Mesenteric fat pad (tissue), 1 donor: ENCODE results near the gene PRR30. TPM values are rescaled to one million over a fixed set of nuclear protein-coding genes. Genes with fewer than 3 reads are reported as not detected.

Experiments
- DNase-seq: peaks from one replicate; pipeline ENCODE4 v3.0.0-alpha.2; 2020; ENCODE audit warnings: low spot score
- total RNA-seq: library from RNA; stranded (reverse); fragmentation: NEBNext Ultra II Directional; extraction: Animal tissue kit (Norgen Biotek cat#: 25700); gene quantifications from one replicate; pipeline ENCODE4 v1.2.1, GENCODE V29; 2021
- donor health status: DM: yes; HTN: yes; CAD: no.

PRR30 gene
- total RNA-seq, 1 donor from 2014 or later: not detected

DNA sequence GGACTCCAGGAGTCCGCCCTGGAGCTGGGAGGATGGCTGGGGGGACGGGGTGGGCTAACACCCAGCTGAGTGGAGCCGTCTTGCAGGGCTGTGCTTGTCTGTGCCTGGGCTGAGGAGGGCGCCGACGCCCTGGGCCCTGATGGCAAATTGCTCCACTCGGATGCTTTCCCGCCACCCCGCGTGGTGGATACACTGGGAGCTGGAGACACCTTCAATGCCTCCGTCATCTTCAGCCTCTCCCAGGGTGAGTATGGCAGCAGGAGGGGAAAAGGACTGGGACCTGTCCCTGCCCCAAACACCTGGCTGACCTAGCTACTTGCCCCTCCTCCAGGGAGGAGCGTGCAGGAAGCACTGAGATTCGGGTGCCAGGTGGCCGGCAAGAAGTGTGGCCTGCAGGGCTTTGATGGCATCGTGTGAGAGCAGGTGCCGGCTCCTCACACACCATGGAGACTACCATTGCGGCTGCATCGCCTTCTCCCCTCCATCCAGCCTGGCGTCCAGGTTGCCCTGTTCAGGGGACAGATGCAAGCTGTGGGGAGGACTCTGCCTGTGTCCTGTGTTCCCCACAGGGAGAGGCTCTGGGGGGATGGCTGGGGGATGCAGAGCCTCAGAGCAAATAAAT lies 39.8 kb downstream of the PRR30 start:
- no peak for DNase-seq

DNA sequence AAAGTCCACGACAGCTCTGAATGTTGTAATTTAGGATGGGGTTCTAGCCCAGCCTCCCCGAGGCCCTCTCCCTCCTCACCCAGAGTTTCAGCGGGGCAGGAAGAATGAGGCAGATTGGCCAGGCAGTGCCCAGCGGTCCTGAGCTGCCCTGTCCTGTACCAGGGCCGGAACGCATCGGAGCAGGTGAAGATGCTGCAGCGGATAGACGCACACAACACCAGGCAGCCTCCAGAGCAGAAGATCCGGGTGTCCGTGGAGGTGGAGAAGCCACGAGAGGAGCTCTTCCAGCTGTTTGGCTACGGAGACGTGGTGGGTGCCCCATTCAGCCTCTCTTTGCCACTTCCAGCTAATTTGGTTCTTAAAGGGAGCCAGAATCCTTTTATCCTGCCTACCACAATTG lies 41.9 kb downstream of the PRR30 start:
- DNase-seq: no peak

DNA sequence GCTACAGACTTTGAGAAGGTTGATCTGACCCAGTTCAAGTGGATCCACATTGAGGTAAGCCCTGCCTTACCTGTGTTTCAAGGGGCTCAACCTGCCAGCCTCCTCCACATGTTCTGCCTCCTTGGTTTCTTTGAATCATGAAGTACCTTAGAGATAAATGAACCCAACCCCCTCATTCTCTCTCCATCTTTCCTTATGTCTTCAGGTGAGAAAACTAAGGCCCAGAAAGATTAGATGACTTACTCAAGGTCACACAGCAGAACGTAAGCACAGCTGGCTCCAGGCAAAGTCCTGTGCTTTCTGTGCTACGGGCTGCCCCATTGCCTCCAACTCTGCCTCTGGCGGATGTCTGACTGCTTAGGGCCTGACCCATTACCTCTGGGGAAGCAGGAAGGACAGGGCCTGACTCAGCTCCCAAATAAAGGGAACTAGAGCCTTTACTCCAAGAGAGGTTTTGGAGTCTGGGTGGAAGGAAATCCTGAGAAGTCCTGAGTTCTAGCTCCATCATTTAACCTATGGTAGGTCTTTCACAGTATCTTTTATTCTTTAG lies 42.4 kb downstream of the PRR30 start:
- DNase-seq: no peak

DNA sequence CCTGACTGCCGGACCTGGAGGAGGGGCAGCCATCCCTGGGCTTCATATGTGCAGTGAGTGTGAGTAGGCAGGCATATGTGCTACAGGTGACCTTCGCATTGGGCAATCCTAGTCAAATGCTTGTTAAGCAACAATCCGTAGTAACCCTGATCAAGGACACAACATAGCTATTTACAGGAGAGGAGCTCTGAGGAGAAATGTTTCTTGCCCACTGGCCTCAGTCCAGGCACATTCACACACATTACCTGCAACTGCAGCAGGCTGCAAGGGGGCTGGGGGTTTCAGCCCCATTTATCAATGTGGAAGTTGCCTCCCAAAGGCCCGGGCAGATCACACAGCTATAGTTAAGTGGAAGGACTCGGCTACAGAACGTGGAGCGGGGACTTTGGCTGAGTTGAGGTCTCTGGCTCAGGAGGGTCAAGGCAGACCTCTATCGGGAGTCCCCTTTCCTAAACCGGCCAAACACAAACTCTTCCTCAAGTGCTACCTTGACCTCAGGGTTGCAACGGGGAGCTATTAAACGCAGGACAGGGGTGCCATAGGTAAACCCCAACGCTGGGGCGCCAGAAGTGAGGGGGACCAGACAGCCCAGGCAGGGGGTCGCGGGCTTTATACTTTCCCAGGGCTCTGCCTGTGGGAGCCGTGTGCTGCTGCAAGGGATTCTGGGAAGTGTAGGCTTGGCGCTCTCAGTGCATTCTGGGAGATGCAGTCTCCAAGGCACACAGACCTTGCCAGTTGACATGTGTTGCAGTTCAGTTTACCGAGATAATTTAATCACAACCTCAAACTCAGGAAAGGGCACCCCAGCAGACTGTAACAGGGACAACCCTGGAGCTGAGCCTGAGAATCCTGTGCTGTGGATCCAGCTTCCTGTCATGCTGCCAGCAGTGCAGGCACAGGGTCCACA lies 43.2 kb downstream of the PRR30 start:
- no peak for DNase-seq

DNA sequence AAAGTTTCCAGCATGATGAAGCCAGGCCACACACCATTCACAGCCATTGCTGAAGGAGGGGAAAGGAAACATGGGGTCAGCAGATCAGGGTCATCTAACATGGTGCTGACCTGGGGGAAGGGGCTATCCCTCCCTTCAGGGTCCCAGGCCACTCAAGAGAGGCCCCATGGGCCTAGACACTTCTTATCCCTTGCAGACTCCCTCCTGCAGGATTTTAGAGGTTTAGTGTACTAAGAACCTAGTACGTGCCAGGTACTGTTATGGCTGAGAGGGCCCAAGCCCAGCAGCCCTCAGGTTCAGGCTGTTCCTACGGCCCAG lies 43.8 kb downstream of the PRR30 start:
- DNase-seq: no peak

DNA sequence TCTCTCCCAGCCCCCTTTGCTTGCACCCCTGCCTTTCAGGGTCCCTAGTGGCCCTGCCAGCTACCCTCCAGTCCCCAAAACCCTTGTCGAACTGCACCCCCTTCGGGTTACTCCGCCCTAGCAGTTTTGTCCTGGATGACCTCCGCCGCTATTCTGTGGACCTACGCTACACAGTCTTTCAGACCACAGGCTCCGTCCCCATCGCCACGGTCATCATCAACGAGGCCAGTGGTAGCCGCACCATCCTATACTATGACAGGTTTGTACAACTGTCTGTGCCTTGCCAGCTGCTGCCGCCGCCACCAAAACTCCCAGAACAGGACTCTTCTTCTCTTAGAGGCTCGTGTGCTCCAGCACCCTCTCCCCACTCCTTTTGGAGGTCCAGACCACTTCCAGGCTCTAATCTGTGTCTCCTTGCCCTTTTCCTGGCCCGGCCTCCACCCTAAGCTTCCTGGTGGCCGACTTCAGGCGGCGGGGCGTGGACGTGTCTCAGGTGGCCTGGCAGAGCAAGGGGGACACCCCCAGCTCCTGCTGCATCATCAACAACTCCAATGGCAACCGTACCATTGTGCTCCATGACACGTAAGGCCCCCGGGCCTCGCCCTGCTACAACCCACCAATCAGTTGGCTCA lies 44.7 kb downstream of the PRR30 start:
- DNase-seq: no peak

DNA sequence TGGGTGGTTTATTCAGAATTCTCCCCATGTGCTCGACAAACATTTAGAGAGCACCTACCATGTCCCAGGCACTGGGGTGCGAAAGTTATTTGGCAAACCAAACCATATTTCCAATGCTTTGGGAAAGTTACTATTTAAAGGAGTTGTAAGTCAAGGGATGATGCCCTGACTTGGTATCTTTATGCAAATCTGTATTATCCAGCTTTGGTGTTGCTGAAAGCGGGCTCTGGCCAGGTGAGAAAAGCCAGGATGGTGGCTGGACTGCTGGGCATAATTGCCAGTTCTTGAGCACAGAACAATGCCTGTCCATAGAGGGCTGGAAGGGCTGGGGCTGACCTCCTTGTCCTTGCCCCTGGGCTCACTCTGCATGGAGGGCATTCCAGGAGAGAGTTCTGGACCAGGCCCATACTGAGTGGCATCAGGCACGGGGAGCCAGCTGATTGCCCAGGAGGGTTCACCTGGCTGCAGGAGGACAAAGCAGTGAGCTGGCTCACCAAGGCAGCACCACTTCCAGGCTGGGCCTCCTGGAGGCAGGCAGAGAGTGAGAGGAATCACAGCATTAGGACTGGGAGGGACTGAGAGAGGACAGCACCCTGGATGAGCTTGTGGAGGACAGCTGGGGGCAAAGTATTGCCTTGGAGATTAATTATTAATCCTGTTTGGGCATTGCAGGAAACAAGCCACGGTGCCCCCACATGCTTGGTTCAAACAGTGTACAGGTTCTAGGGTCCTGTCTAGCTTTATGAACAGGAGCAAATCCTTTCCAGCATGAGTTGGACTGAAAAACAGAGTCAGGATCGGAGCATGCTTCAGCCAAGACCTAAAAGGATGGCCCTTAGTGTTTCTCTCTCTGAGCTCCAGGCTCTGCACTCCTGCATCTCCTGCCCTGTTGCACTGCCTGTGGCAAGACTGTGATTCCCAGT lies 45.5 kb downstream of the PRR30 start:
- DNase-seq: no peak

DNA sequence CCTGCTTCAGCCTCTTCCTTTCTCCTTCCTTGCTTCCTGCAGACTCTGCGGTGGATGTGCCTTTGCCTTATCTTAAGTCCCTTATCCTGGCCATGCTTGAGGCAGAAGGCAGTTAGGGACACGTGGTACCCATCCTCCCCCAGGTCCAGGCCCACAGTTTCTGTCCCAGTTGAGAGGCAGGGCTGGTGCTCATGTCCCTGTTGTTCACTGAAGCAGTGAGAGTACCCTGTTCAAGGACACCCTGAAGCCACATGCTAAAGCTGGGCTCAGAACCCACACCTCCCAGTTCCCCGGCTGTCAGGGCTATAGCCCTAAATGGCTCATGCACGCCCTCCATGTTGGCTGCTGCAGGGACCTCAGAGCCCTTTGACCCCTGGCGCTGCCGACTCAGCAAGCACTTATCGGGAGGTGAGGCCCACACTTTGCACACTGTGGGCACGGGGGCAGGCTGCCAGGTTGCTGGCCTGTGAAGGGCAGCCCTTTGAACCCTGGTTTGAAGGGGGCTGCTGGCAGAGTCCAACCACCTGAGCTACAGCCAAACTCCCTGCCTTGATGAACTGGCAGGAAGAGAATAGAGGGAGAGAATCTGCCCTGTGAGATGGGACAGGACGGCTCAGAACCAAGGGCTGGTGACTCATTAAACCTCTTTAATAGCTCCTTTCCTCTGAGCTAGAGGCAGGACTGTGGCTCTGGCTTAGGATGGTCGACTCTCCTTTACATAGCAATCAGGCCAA lies 46.3 kb downstream of the PRR30 start:
- DNase-seq: no peak

DNA sequence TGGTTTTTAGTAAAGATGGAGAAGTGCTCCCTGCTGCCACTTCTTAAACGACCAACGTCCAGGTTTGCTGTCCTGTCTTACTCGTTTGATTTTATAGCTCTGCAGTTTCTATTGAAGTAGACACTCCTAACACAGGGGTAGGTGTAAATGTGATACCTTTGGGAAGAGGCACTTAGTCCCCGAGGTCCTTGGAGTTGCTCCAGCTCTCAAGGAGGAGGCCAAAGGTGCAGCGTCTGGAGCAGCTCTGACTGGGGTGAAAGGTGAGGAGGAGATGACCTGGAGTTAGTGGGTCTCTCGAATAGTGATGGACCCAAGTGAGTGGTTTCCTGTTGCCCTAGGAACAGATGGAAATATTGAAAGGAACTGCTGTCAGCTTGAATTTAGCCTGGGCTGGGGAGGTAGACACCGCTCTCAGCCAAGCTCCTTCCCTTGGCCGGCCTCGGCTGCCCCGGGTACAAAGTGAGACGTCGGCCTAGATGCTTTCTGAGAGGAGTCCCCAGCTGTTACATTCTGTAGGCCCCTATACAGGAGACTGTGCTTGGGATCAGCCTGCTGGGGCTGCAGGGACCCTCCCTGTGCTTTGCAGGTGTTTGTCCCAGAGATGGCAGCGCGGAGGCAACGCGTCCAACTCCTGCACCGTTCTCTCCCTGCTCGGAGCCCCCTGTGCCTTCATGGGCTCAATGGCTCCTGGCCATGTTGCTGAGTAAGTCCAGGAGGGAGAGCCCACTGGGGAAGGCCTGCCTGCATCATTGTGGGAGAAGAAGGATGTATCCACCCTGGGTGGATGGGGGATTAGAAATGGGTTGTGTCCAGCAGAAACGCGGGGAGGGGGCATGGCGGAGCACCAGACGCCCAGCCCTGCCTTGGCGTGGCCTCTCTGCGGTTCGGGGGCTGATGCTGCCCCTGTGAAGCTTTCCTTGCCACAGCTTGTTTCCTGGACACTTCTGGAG lies 47.2 kb downstream of the PRR30 start:
- no peak for DNase-seq

DNA sequence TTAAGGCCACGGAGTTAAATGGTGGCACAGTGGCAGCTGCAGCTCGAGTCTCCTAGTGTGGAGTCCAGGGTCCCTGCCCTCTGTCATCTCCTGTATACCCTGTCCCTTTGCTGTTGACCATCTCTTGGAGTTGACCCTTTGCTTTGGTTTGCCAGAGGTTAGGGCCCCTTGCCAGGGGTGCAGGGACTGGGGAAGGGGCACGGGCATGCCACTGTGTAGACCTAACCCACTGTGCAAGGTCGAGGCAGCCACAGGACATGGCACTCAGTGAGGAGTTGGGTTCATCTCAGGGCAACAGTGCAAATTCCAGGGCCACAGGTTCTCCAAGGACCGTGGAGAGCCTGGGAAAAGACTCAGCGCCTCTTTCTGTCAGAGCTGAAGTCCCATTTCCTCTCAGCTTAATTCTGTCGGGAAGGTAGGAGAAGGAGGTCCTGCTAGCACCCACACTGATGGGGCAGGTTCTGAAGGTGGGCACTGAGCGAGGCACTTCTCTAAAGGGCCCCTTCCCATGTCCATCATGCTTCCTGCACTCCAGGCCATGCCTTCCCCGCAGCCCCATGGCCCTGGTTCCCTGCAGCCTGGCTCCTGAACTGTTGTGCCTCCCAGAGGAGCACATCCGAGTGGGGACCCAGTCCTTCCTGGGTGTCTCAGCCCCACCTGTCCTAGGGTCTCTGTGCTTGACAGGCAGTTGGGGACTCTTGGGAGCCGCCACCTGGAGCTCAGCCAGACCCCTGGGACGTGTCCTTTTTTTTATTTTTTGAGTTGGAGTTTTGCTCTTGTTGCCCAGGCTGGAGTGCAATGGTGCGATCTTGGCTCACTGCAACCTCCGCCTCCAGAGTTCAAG lies 49.9 kb downstream of the PRR30 start:
- no peak for DNase-seq

DNA sequence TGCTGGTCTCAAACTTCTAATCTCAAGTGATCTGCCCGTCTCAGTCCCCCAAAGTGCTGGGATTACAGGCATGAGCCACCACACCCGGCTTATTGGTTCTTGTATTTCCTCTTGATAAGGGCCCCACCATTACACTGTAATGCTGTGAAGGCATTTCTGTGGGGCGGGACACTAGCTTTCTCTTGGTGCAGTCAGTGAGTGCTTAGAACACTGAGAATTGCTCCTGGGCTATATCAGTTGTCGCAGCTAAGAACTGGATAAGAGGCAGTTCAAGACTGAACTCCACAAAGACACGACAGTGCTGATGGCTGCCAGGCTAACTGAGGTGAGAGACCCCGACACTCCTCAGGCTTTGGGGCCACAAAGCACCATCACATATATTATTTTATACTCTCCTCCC lies 50.6 kb downstream of the PRR30 start:
- no peak for DNase-seq

DNA sequence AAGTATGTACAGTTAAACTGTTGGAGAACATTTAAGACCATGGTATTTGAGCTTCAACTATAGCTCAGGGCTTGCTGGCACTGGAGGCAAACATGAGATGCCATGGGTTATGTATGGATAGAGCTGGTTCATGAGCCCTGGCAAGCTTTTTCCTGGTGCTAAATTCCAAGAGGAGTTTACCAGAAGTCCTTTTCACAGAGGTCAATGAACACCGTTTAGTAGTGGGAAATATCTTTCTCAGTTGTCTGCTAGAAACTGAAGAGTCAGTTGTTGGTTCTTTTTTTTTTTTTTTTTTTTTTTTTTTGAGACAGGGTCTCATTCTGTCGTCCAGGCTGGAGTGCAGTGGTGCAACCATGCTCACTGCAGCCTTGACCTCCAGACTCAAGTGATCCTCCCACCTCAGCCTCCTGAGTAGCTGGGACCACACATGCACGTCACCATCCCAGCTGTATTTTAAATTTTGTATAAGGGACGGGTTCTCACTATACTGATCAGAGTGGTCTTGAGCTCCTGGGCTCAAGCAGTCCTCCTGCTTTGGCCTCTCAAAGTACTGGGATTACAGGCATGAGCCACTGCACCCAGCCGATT lies 51.3 kb downstream of the PRR30 start:
- no peak for DNase-seq

Other genes starting within 250 kb of the PRR30 start
- gene MAPRE3, start 168.8 kb downstream of the PRR30 start, total RNA-seq: 65.2 TPM
- 148 TPM for gene TMEM214, start 106.4 kb downstream of the PRR30 start, total RNA-seq
- gene AGBL5, start 87.7 kb downstream of the PRR30 start, total RNA-seq: 20.3 TPM
- gene OST4, start 67.8 kb downstream of the PRR30 start, total RNA-seq: 275 TPM
- 77.4 TPM for gene EMILIN1, start 60.8 kb downstream of the PRR30 start, total RNA-seq
- 4.7 TPM for gene KHK, start 52.6 kb downstream of the PRR30 start, total RNA-seq
- gene CGREF1, start 20.3 kb downstream of the PRR30 start, total RNA-seq: 11.0 TPM
- not detected for gene ABHD1, start 15.6 kb downstream of the PRR30 start, total RNA-seq
- gene PREB, start 4.8 kb downstream of the PRR30 start, total RNA-seq: 76.5 TPM
- 0.48 TPM for gene TCF23, start 9.6 kb upstream of the PRR30 start, total RNA-seq
- 88.3 TPM for gene ATRAID, start 72.6 kb upstream of the PRR30 start, total RNA-seq
- 79.3 TPM for gene SLC5A6, start 72.9 kb upstream of the PRR30 start, total RNA-seq
- gene CAD, start 78.0 kb upstream of the PRR30 start, total RNA-seq: 26.0 TPM
- gene SLC30A3, start 123.6 kb upstream of the PRR30 start, total RNA-seq: not detected
- gene DNAJC5G, start 136.0 kb upstream of the PRR30 start, total RNA-seq: not detected
- not detected for gene TRIM54, start 143.0 kb upstream of the PRR30 start, total RNA-seq
- gene UCN, start 169.0 kb upstream of the PRR30 start, total RNA-seq: 1.0 TPM
- gene MPV17, start 183.7 kb upstream of the PRR30 start, total RNA-seq: 61.9 TPM
- 44.8 TPM for gene GTF3C2, start 217.4 kb upstream of the PRR30 start, total RNA-seq
- gene EIF2B4, start 230.9 kb upstream of the PRR30 start, total RNA-seq: 47.0 TPM
- 110 TPM for gene SNX17, start 231.2 kb upstream of the PRR30 start, total RNA-seq
- 20.7 TPM for gene ZNF513, start 241.3 kb upstream of the PRR30 start, total RNA-seq